HG03342 (cell line): Measurements from ENCODE around the gene VEGFD.

ENCODE experiments used
- ATAC-seq: cut with Tn5 transposase; IDR thresholded peaks from one replicate; pipeline ENCODE4 v1.9.1; 2021; ENCODE audit warnings: mild to moderate bottlenecking, moderate library complexity; ENCODE audit not compliant: unreplicated experiment

The VEGFD gene

GRCh38 chrX:15384304-15384703, at the start of gene VEGFD:
VEGFD (minus strand) TSS chrX:15384413; CDS start chrX:15383946, 467 bp downstream.
- ATAC-seq, result no peak

GRCh38 chrX:15430584-15430983, 46.4 kb upstream of the VEGFD start:
- ATAC-seq, result no peak

GRCh38 chrX:15430076-15430475, 45.9 kb upstream of the VEGFD start:
- no peak for ATAC-seq

GRCh38 chrX:15425024-15425423, 40.8 kb upstream of the VEGFD start:
- no peak for ATAC-seq

GRCh38 chrX:15418707-15419181, 34.5 kb upstream of the VEGFD start:
- no peak for ATAC-seq

GRCh38 chrX:15418041-15418706, 34.0 kb upstream of the VEGFD start:
- no peak for ATAC-seq

GRCh38 chrX:15416133-15416993, 32.1 kb upstream of the VEGFD start:
- ATAC-seq, result no peak

GRCh38 chrX:15413101-15413500, 28.9 kb upstream of the VEGFD start:
- ATAC-seq, result no peak

- ATAC-seq, result no peak
Measured at GRCh38 chrX:15410947-15411346, 26.7 kb upstream of the VEGFD start.

GRCh38 chrX:15410430-15410829, 26.2 kb upstream of the VEGFD start:
- no peak for ATAC-seq

- no peak for ATAC-seq
Measured at GRCh38 chrX:15405846-15406245, 21.6 kb upstream of the VEGFD start.

- no peak for ATAC-seq
Measured at GRCh38 chrX:15404401-15405096, 20.3 kb upstream of the VEGFD start.

GRCh38 chrX:15401378-15401777, 17.2 kb upstream of the VEGFD start:
- no peak for ATAC-seq

- no peak for ATAC-seq
Measured at GRCh38 chrX:15399962-15400391, 15.8 kb upstream of the VEGFD start.

GRCh38 chrX:15398874-15399273, 14.7 kb upstream of the VEGFD start:
- no peak for ATAC-seq

GRCh38 chrX:15395789-15396188, 11.6 kb upstream of the VEGFD start:
- no peak for ATAC-seq

- no peak for ATAC-seq
Measured at GRCh38 chrX:15391850-15392249, 7.6 kb upstream of the VEGFD start.

- no peak for ATAC-seq
Measured at GRCh38 chrX:15382813-15383212, 1.4 kb downstream of the VEGFD start.

GRCh38 chrX:15376956-15377355, 7.3 kb downstream of the VEGFD start:
- no peak for ATAC-seq

GRCh38 chrX:15373976-15374375, 10.2 kb downstream of the VEGFD start:
- no peak for ATAC-seq
